Measurements from ENCODE around the gene SLC10A7.

Gene SLC10A7

DNA sequence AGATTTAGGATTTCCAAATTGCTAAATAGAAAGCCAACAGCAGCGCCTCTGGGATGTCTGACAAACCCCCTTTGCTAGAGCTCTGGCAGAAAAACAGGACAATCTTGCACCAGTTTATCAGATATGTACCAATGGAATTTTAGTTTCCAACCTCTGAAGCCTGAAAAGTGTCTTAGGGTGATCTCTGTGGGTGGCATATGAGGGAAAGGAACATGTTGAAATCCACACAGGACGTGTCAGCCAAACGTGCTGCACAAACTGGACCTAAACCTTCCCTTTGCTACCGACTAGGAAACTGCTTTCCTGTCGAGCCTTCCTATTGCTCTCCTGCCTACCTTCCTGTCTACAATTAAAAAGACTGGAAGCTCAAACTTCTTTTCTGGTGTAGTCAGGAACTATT is 253.9 kb downstream of the SLC10A7 start:
- H3K4me1 ChIP-seq (ENCODE audit: insufficient read depth, insufficient read length) = no peaks in the 10 kb centered on the region
- TF ChIP-seq SUZ12 (IDR thresholded peaks at IDR 0.05; ENCODE audit: extremely low read depth, insufficient read depth, insufficient read length) = no peak
- no peak for TF ChIP-seq ZNF274 (IDR thresholded peaks at IDR 0.05; ENCODE audit: low read depth, low read length)
- no peak for TF ChIP-seq YY1 (IDR thresholded peaks at IDR 0.05; ENCODE audit: insufficient read depth, insufficient read length)
- no peaks in the 10 kb centered on the region for H3K27me3 ChIP-seq (ENCODE audit: insufficient read depth, insufficient read length)
- DNase-seq (ENCODE audit: low read depth, low spot score) = no peak
- no peaks in the 10 kb centered on the region for H3K9me3 ChIP-seq (ENCODE audit: insufficient read depth, low read length)
- H3K4me3 ChIP-seq (ENCODE audit: insufficient read length, low read depth) = no peak overlapping the region
- H3K9ac ChIP-seq (ENCODE audit: insufficient read length, low read depth) = no peak overlapping the region
- no peaks in the 10 kb centered on the region for H3K36me3 ChIP-seq (ENCODE audit: insufficient read depth, insufficient read length, low read length)

DNA sequence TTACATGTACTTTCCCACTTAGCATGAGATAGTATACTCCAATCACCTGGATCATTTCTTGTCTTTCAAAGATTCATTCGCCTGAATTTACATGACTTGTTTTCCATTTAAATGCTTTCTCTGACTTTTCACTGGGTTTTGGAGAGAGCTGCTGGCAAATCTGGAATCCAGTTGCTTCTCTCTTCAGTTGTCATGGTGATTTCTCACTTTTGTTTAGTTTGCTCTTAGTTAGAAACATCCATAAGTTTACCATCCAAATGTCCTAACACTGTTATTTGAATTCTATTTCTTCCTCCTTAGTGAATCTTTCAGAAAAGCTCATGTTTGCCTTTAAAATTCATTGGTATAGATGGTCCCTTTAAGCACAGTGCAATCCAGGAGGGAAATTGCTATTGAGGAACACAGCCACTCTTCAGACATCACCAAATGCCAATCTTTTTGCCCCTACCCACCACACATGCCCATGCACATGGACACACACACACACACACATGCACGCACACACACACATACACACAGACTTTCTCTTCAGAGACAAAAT is 255.7 kb downstream of the SLC10A7 start:
- no peak overlapping the region for H3K4me3 ChIP-seq (ENCODE audit: insufficient read length, low read depth)
- no peaks in the 10 kb centered on the region for H3K27me3 ChIP-seq (ENCODE audit: insufficient read depth, insufficient read length)
- no peaks in the 10 kb centered on the region for H3K36me3 ChIP-seq (ENCODE audit: insufficient read depth, insufficient read length, low read length)
- H3K9me3 ChIP-seq (ENCODE audit: insufficient read depth, low read length) = no peaks in the 10 kb centered on the region
- TF ChIP-seq ZNF274 (IDR thresholded peaks at IDR 0.05; ENCODE audit: low read depth, low read length) (no peak), SUZ12 (IDR thresholded peaks at IDR 0.05; ENCODE audit: extremely low read depth, insufficient read depth, insufficient read length) (no peak)
- no peak overlapping the region for H3K9ac ChIP-seq (ENCODE audit: insufficient read length, low read depth)
- no peak for DNase-seq (ENCODE audit: low read depth, low spot score)
- no peaks in the 10 kb centered on the region for H3K4me1 ChIP-seq (ENCODE audit: insufficient read depth, insufficient read length)

DNA sequence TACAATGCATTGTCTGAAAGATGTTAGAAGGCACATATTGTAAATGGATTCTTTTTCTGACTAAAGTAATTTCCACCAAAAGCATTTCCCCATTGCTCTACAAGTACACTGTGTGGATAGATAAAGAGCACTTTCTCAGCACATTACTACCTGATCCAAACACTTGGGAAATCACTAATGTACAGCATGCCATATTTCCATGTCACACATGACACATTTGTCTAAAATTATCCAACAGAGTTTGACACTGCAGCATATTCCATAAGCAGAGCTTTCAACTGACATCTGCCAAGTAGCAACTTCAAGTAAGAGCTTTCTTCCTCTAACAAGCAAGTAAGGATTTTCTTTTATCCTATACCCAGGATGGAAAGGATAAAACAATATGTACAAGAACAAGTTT is 257.9 kb downstream of the SLC10A7 start:
- TF ChIP-seq ZNF274 (IDR thresholded peaks at IDR 0.05; ENCODE audit: low read depth, low read length) = no peak
- no peak for TF ChIP-seq YY1 (IDR thresholded peaks at IDR 0.05; ENCODE audit: insufficient read depth, insufficient read length)
- TF ChIP-seq SUZ12 (IDR thresholded peaks at IDR 0.05; ENCODE audit: extremely low read depth, insufficient read depth, insufficient read length) = no peak
- no peak for DNase-seq (ENCODE audit: low read depth, low spot score)
- no peaks in the 10 kb centered on the region for H3K36me3 ChIP-seq (ENCODE audit: insufficient read depth, insufficient read length, low read length)
- no peaks in the 10 kb centered on the region for H3K9me3 ChIP-seq (ENCODE audit: insufficient read depth, low read length)
- H3K27me3 ChIP-seq (ENCODE audit: insufficient read depth, insufficient read length) = no peaks in the 10 kb centered on the region
- H3K4me1 ChIP-seq (ENCODE audit: insufficient read depth, insufficient read length) = peaks cover 2% of the 10 kb centered on the region
- no peak overlapping the region for H3K4me3 ChIP-seq (ENCODE audit: insufficient read length, low read depth)
- H3K9ac ChIP-seq (ENCODE audit: insufficient read length, low read depth) = no peak overlapping the region

DNA sequence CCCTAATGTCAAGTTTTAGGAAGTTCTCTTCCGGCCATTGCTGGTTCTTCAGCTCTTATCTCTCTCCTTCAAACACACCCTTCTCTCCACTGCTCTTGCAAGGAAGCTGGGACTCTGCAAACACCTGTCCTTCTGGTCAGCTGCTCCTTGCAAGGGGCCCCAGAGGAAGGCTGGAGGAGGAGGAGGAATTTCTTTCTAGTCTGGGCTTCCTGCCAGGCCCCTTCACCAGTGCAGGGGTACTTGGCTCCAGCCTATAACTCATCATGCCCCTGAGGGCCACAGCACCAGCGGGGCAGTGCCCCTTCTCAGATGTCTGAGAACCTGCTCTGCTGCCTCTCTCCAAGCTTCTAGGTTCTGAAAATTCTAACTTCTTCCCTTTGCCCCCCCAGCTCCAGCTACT is 260.7 kb downstream of the SLC10A7 start:
- H3K4me1 ChIP-seq (ENCODE audit: insufficient read depth, insufficient read length) = peaks cover 2% of the 10 kb centered on the region
- no peak overlapping the region for H3K9ac ChIP-seq (ENCODE audit: insufficient read length, low read depth)
- H3K27me3 ChIP-seq (ENCODE audit: insufficient read depth, insufficient read length) = no peaks in the 10 kb centered on the region
- DNase-seq (ENCODE audit: low read depth, low spot score) = no peak
- TF ChIP-seq ZNF274 (IDR thresholded peaks at IDR 0.05; ENCODE audit: low read depth, low read length) = no peak
- no peak for TF ChIP-seq YY1 (IDR thresholded peaks at IDR 0.05; ENCODE audit: insufficient read depth, insufficient read length)
- no peak for TF ChIP-seq SUZ12 (IDR thresholded peaks at IDR 0.05; ENCODE audit: extremely low read depth, insufficient read depth, insufficient read length)
- no peak overlapping the region for H3K4me3 ChIP-seq (ENCODE audit: insufficient read length, low read depth)
- no peaks in the 10 kb centered on the region for H3K9me3 ChIP-seq (ENCODE audit: insufficient read depth, low read length)
- H3K36me3 ChIP-seq (ENCODE audit: insufficient read depth, insufficient read length, low read length) = no peaks in the 10 kb centered on the region

DNA sequence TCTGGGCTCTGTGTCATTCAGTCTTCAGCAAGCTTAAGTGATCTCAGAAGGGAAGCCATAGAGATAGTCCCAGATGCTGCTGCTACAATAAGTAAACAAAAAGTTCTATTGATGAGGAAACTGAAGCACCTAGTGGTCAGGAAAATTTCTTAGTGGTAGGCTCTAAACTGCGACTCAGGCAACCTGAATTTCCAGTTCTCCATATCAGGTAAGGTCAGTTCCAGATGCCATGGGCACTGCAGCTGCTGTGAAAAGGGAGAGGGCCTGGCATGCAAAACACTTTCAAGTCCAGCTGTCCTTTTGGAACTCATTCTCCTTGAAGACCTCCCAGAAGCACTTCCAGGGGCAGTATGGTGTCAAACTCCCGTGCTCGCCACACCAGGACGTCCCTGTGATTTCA is 261.2 kb downstream of the SLC10A7 start:
- Histone ChIP-seq H3K9ac (ENCODE audit: insufficient read length, low read depth) (no peak overlapping the region), H3K4me3 (ENCODE audit: insufficient read length, low read depth) (no peak overlapping the region), H3K9me3 (ENCODE audit: insufficient read depth, low read length) (no peaks in the 10 kb centered on the region), H3K27me3 (ENCODE audit: insufficient read depth, insufficient read length) (no peaks in the 10 kb centered on the region), H3K4me1 (ENCODE audit: insufficient read depth, insufficient read length) (peaks cover 2% of the 10 kb centered on the region), H3K36me3 (ENCODE audit: insufficient read depth, insufficient read length, low read length) (no peaks in the 10 kb centered on the region)
- TF ChIP-seq YY1 (IDR thresholded peaks at IDR 0.05; ENCODE audit: insufficient read depth, insufficient read length) = no peak
- no peak for DNase-seq (ENCODE audit: low read depth, low spot score)

DNA sequence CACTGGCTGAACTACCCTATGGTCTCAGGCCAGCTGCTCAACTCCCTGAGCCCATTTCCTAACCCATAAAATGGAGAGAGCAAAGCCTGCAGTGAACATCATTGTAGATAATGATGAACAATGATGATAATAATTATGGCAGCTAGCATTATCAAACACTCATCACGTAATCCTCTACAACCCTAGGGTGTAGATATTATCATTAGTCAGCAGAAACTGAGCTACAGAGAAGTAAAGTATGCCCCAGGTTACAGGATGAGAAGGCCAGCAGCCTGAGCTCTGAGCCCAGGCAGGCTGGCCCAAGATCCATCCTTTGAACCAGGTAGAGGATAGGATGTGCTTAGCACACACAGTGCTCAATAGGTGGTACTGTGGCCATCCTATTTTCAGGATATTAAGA is 264.2 kb downstream of the SLC10A7 start:
- no peak overlapping the region for H3K4me3 ChIP-seq (ENCODE audit: insufficient read length, low read depth)
- TF ChIP-seq SUZ12 (IDR thresholded peaks at IDR 0.05; ENCODE audit: extremely low read depth, insufficient read depth, insufficient read length) = no peak
- TF ChIP-seq YY1 (IDR thresholded peaks at IDR 0.05; ENCODE audit: insufficient read depth, insufficient read length) = no peak
- TF ChIP-seq ZNF274 (IDR thresholded peaks at IDR 0.05; ENCODE audit: low read depth, low read length) = no peak
- H3K36me3 ChIP-seq (ENCODE audit: insufficient read depth, insufficient read length, low read length) = no peaks in the 10 kb centered on the region
- no peaks in the 10 kb centered on the region for H3K27me3 ChIP-seq (ENCODE audit: insufficient read depth, insufficient read length)
- DNase-seq (ENCODE audit: low read depth, low spot score) = no peak
- peaks cover 2% of the 10 kb centered on the region for H3K4me1 ChIP-seq (ENCODE audit: insufficient read depth, insufficient read length)
- no peaks in the 10 kb centered on the region for H3K9me3 ChIP-seq (ENCODE audit: insufficient read depth, low read length)
- H3K9ac ChIP-seq (ENCODE audit: insufficient read length, low read depth) = no peak overlapping the region

DNA sequence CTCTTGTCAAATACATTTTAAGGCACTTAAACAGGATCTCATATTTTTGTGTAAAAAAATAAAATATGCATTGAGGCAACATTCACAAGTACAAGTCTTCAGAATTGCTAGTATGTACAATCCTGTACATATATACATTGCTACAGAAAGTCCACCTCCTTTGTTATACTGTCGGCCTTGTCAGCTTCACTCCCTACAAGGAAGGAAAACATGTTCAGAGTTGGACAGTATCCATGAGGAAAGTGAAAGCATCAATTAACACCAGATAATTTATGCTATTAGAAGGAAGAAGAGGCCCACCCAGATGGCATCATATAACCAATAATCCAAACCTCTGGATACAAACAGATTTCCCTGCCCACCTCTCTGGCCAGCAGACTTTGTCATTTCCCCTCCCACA is 265.4 kb downstream of the SLC10A7 start:
- no peaks in the 10 kb centered on the region for H3K9me3 ChIP-seq (ENCODE audit: insufficient read depth, low read length)
- no peak for DNase-seq (ENCODE audit: low read depth, low spot score)
- H3K36me3 ChIP-seq (ENCODE audit: insufficient read depth, insufficient read length, low read length) = no peaks in the 10 kb centered on the region
- H3K4me1 ChIP-seq (ENCODE audit: insufficient read depth, insufficient read length) = peaks cover 2% of the 10 kb centered on the region
- no peaks in the 10 kb centered on the region for H3K27me3 ChIP-seq (ENCODE audit: insufficient read depth, insufficient read length)
- no peak overlapping the region for H3K9ac ChIP-seq (ENCODE audit: insufficient read length, low read depth)
- H3K4me3 ChIP-seq (ENCODE audit: insufficient read length, low read depth) = no peak overlapping the region
- TF ChIP-seq YY1 (IDR thresholded peaks at IDR 0.05; ENCODE audit: insufficient read depth, insufficient read length) = no peak
- no peak for TF ChIP-seq ZNF274 (IDR thresholded peaks at IDR 0.05; ENCODE audit: low read depth, low read length)
- no peak for TF ChIP-seq SUZ12 (IDR thresholded peaks at IDR 0.05; ENCODE audit: extremely low read depth, insufficient read depth, insufficient read length)

DNA sequence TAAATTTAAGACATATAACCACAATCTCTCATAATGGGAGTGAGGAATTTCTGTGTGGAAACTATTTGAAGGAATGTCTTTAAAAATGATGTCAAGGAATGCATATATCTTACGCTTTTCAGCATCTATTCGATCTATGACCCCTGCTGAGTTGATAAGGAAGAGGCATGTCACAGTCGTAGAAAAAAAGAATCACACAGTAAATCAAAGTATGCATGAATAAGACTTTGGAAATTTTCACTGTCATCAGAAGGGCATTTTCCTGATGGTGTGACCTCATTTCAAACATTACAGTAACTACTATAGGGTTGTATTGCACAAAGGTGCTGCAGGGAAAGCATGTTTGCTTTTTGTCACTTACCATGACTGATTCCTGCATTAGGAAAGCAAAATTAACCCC is 265.9 kb downstream of the SLC10A7 start:
- H3K4me1 ChIP-seq (ENCODE audit: insufficient read depth, insufficient read length) = peaks cover 2% of the 10 kb centered on the region
- no peaks in the 10 kb centered on the region for H3K9me3 ChIP-seq (ENCODE audit: insufficient read depth, low read length)
- no peak overlapping the region for H3K9ac ChIP-seq (ENCODE audit: insufficient read length, low read depth)
- no peaks in the 10 kb centered on the region for H3K27me3 ChIP-seq (ENCODE audit: insufficient read depth, insufficient read length)
- TF ChIP-seq SUZ12 (IDR thresholded peaks at IDR 0.05; ENCODE audit: extremely low read depth, insufficient read depth, insufficient read length) = no peak
- TF ChIP-seq ZNF274 (IDR thresholded peaks at IDR 0.05; ENCODE audit: low read depth, low read length) = no peak
- TF ChIP-seq YY1 (IDR thresholded peaks at IDR 0.05; ENCODE audit: insufficient read depth, insufficient read length) = no peak
- H3K4me3 ChIP-seq (ENCODE audit: insufficient read length, low read depth) = no peak overlapping the region
- no peak for DNase-seq (ENCODE audit: low read depth, low spot score)
- H3K36me3 ChIP-seq (ENCODE audit: insufficient read depth, insufficient read length, low read length) = no peaks in the 10 kb centered on the region
